Activated CD4-positive, alpha-beta T cell treated with anti-CD3 and anti-CD28 coated beads for 4 hours (primary cell): ENCODE measurements around the gene TMEM174.

Experiments
- DNase-seq, 2 donors: peaks; one replicate each; pipeline ENCODE4 v3.0.0-alpha.2; 2020

TMEM174 gene

DNA sequence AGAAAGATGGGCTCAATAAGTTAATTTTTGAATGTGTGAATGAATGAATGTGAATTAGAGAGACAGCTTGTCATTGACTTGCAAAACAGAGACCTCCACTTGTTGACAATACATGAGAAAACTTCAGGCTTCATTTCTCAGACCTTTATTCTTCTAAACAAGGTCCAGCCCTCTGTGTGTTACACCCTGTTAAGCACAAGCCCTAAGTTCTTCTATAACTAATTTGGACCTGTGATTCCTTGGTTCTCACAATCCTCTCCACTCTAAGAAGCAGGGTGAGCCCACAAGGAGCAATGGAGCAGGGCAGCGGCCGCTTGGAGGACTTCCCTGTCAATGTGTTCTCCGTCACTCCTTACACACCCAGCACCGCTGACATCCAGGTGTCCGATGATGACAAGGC lies at the start of gene TMEM174:
TMEM174 (plus strand) TSS at position 243 of the 400 bp plus-strand sequence; CDS start at position 294, 51 bp downstream.
- DNase-seq = no peak

DNA sequence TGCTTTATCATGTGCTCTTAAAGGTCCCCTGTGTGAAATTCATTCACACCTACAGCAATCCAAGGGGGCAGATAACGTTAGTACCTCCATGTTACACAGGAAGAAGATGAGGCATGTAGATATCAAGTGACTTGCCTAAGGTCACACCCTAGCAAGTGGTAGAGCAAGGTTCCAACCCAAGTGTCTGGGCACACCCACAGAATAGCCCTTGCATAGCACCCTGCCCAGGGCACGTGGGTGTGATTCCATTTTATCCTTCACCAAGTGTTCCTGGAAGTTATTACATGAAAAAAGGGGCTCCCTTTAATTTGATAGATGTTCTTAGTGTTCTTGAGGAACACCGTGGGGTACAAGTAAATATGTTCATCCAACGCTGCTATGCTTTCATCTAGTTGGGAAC lies 47.7 kb upstream of the TMEM174 start:
- DNase-seq = no peak

DNA sequence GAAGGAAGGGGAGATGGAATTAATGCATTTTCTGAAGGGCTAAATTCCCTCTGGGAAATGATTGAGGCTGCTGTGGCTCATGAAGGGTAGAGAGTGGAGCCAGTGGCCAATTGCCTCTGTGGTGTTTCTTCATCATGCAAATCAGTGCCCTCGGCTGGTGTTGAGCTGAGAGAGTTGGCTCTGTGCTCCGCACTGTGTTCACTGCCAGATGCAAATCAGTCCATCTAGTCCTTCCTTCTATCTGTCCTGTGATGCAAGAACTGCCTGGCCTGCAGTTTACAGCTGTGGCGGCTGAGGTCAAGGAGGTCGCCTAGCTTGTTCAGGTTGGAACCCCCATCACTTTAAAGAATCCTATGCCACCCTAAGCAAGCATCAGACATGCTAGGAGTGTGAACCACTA lies 46.6 kb upstream of the TMEM174 start:
- no peak for DNase-seq

DNA sequence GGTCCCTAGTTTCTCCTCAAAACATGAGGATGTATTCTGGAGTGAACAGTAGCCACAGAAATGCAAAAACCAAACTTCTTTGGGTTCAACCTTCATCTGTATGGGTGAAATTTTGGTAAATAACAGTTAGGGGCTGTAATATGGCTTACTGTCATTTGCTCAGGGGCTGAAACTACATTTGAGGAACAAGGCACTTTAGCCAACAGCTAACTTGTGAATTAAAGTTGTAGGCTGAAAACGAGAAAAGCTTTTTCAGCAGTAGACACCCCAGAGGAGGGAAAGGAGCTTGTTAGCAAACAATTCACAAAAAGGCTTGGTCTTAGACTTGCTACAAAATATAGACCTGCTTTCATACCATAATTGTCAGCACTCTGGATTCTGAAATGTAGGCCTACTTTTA lies 46.0 kb upstream of the TMEM174 start:
- no peak for DNase-seq

- DNase-seq = no peak
These were observed 43.9 kb upstream of the TMEM174 start for GRCh38 chr5:73129143-73129542.

GRCh38 chr5:73130811-73131210 lies 42.2 kb upstream of the TMEM174 start:
- DNase-seq = no peak

DNA sequence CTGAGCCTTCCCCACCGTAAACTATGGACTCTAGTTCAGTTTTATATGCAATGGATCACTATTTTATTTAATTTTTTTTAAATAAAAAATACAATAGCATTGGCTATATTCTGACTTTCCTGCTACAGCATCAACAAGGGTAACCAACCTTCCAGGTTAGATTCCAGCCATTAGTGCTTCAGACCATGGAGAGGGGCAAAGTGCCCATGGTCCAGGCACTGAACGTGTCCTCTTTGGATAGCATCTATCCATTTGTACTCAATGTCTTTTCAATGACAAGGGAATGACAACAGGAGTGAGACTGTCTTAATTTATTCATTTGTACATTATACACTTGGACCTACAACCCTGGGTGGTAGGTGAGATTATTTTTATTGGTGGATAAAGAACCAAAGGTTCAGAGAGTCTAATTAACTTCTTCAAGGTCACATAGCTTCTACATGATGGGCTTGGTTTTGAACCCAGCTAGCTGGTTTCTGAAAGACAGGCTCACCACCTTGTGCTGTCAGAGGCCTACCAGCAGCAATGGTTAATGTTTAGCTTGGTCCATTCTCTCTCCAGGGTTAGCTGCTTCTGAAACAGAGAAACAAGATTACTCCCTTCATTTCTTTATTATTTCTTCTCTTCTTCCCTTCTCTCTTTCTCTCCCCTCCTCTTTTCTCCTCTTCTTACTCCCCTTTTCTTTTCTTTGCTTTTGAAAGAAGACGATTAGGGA lies 41.1 kb upstream of the TMEM174 start:
- no peak for DNase-seq

- DNase-seq = no peak
These were observed 40.2 kb upstream of the TMEM174 start for GRCh38 chr5:73132759-73133158.

DNA sequence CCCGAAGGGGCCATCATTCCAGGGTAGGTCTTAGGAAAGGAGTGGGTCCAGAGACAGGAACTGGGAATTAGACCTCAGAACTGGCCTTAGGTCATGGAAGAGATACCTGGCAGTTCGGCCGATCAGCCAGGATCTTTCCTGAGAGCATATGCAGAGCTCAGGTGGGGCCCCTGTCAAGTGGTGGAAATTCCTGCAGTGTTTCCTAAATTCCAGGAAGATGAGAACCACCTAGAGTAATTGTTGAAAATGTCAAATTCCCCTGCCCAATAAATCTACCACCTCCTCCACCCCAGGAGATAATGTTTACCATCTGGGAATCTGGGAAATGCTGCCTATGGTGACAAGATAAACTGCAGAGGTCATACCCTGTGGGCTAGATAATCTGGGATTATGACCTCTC lies 38.0 kb upstream of the TMEM174 start:
- DNase-seq = no peak

DNA sequence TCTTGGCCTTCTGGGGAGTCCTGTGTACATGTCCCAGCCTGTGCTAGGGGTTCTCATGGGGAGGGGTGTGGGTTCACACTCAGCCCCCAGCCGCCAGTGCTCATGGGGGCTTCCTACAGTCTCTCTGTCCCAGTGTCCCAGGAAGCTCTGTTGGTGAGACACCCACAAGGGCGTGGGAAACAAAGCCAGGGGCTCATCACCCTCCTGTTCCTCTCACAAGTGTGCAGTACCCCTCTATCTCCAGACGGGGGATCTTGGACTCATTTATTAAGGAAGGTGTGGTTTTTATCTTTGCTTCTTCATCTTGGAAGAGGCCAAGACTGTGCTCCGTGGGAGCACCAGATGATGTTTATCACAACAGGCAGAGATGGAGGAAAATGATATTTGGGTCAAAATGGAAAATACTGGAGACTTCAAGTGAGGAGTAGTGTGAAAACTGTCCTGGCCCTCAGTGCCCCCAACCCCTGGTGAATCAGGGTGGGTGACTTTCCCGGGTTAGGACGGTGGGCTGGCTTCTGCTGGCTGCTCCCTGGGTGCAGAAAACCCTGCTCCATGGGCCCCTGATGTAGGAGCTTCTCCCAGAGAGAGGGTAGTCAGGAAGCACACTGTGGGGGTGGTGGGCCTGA lies 37.5 kb upstream of the TMEM174 start:
- no peak for DNase-seq

DNA sequence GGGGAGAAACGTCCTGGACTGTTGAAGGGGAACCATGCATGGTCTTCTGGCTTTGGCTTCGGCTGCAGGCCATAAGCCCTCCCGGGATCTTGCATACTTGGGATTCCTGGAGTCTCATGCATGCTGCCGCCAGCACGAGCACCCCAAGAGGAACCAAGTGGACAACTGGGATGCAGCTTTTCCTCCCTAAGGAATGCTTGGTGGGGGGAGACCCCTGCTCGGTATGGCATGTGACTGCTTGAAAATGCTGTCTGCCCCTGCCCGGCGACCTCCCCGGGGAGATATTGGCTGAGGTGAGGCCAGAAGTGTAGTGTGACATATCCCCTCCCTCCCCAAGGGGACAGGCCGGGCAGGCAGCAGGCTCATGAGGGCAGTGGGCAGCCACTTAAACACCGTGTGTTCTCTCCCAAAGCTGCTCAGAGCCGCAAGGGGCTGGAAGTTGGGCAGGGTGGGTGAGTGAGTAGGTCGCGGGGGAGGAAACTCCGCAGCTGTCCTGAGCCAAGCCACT lies 36.9 kb upstream of the TMEM174 start:
- DNase-seq = no peak

DNA sequence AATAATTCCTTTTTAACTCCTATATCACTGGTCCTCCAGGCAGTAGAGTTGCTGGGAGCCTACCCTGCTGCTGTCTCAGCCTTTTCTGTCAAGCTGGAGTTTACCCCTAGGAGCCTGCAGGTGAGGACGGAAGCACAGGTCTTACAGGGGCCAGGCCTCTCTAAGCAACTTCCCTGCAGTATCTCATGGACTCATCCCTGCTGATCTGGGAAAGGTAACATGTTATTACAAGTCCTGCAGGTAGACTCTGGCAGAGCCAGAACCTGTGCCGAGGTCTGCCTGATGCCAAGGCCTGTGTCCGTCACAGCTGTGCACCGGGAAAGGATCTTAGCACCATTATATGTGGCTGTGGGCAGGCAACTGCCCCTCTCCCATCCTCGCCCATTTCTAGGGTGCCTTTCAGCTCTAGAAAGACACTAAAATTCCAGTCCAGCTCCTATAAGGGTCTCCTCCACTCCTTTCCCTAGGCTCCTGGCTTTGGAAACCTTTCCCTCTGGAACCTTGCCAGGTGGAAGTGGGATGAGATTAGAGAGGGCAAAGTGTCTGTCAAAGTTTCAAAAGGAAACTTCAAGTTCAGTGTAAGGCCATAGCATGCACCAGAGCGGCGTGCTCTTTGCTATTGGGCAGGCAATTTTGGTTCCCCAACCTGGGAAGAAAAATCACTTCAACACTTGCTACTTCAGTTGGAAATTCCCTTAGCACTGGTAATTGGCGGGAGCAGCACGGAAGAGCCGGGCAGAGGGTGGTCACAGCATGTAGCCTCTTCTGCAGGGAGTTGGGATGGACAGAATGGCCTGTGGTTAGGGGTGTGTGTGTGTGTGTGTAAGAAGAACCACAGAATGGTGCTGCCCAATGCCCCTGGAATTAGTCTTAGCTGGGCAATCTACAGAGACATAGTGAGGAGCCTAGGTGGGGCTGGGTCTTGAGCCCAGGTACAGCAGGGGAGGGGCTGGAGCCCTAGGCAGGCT lies 35.1 kb upstream of the TMEM174 start:
- no peak for DNase-seq

DNA sequence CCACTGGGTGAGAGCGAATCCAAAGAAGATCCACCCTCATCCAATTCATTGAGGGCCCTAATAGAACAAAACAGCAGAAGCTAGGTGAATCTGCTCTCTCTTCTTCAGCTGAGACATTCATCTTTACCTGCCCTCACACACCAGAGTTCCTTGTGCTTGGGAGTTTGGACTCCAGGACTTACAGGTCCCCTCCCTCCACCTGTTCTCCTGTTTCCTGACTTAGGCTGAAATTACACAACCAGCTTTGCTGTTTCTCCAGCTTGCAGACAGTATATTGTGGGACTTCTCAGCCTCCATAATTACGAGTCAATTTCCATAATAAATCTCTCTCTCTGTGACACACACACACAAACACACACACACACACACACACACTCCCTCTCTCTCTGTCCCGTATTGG lies 33.5 kb upstream of the TMEM174 start:
- DNase-seq = no peak

DNA sequence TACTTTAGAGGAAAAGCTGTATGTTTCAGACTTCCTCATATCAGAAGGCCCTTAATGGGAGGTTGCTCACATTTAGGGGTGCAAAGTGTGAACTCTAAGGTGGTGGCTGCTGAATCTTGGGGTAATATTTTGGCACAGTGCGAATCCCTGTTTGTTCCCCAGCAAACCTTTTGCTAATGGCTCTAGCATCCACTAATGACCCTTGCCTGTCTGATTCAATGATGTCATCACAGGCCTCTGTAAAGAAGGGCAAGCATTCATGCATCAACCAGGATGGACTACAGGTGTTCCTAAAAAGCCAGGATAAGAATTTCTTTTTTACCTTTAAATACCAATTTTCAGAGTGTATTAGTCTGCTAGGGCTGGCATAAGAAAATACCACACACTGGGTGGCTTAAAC lies 32.2 kb upstream of the TMEM174 start:
- no peak for DNase-seq

GRCh38 chr5:73142035-73142434 lies 31.0 kb upstream of the TMEM174 start:
- no peak for DNase-seq

- no peak for DNase-seq
These were observed 29.3 kb upstream of the TMEM174 start for GRCh38 chr5:73143716-73144115.

- no peak for DNase-seq
These were observed 23.5 kb upstream of the TMEM174 start for GRCh38 chr5:73149540-73149939.

- no peak for DNase-seq
These were observed 22.1 kb upstream of the TMEM174 start for GRCh38 chr5:73150876-73151275.

GRCh38 chr5:73151766-73152410 lies 21.1 kb upstream of the TMEM174 start:
- DNase-seq = no peak

DNA sequence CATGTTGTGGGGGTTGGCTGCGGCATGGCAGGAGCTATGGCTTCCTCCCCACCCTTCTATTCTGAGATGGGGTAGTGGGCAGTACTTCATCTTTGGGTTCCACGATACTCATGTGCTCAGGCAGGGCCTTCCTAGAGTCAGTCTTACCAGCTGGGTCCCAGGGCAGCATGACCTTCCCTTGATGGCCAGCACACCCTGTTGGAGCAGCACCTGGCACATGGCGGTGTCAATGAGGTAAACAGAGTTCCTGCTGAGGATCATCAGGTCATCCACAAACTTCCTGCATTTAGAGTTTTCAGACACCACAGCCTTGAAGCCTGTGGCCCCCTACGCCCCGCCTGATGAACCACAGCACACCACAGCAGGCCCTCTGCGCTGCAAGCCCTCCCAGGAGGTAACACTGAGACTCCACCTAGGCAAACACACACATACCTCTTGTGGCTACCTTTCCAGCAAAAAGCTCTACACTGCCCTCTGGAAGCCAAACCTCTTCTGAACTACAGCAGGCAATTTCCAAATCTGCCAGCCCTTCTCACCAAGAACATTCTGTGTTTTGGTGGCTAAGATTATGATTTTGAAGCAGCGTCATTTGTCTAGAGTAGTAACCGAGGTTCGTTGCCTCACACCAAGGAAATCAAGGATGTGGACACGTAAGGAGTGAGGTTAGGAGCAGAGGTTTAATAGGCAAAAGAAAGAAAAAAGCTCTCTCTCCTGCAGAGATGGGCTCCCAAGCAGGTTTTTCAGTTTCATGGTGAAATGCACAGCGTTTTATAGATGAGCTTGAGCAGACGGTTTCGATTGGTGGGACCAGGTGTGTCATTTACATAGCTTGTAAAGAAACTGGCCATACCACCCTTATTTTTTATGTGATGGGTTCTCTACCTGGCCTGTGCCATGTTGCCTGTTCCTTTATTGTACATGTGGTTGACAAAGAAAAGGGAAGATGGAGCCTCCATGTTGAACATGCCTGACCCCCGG lies 20.3 kb upstream of the TMEM174 start:
- DNase-seq = no peak

DNA sequence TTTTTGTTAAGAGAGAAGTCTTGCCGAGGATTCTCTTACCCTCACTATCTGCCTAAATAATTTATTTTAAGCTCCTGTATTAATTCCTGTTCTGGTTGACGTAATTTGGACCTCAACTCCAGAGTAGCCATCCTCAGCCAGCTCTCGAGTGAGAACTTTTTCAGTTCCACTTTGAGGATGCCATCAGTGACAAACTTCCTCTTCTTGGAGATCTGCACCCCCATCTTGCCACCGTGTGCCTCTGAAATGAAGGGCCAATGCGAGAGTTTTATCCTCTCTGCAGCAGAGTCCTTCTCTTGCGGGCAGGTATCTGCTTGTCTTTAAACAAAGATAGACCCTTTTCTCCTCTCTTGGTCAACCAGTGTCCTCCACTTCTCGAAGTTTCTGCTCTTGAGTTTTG lies 19.5 kb upstream of the TMEM174 start:
- DNase-seq = no peak
